VCaP (cell line): ENCODE measurements around the gene TGFBRAP1.
"Not testable (repeated sequence)": the region's sequence is repeated elsewhere in the genome, so short reads cannot be mapped to it uniquely, and the experiment has no call there.

ENCODE experiments used
- H3K27ac ChIP-seq: fragments of 450-650 bp; 2 replicates; pipeline ENCODE4 v1.5.1; 2017
- CTCF ChIP-seq: fragments of 450-650 bp; conservative IDR thresholded peaks from 2 replicates; pipeline ENCODE4 v1.5.1; 2017; ENCODE audit warnings: mild to moderate bottlenecking, moderate library complexity

Gene TGFBRAP1

DNA sequence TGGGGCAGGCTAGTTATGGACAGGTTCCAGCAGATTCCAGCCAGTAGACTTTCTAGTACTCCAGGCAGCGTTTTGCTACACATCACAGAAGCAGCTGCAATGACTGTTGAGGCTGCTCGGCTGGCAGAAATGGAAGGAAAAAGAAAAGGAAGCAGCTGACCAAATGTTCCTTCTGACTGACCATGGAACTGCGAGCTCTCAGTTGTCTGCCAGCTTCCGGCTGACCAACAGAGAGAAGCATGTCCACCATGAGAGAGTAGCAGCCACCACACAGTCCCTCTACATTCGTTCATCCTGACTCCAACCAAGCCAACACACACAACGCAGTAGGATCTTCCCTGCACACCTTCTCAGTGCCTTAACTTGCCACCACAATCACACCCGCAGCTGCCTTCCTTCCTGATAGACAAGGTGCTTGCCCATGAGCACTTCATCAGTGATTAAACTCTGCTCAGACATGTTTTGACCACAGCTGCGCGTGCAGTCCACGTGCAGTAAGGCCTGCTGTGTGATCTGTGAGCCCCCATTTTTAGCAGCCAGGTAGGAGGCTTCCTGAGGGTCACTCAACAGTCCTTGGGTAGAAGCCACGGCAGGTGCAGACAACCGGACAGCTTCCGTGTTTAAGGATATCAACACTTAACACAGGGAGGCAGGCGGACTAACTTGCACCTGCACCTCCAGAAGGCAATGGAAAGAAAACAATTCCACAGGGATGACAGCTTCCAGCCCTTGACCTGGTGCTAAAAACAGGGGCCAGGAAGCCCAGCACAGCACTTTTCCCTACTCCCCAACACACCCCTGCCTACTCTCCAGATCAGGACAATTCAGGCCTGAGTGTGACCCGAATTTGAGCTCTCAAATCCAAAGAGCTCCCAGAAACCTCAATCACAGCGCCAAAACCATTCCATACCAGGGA lies 996 bp downstream of the TGFBRAP1 start:
- peak overlapping the region; percentile 93 for H3K27ac ChIP-seq

DNA sequence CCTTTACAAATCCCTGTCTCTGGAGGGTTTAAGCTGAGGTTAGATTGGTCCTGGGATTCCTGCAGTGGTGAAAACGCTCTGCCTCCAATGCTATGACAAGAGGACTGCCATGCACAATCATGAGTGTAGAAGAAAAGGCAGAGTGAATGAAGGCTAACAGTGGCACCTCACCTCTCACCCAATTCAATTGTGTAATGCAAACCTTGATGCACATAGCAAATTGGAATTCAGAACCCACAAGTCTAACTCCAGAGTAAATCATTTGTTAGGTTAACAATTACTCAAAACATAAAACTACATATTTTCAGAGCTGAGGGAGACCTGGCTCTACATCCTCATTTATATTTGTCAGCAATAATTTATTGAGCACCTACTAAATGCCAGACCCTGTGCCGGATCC lies 1.8 kb downstream of the TGFBRAP1 start:
- H3K27ac ChIP-seq: no peak overlapping the region; the same call in 1 of the 2 replicates
- no peak for TF ChIP-seq CTCF

More for the DNA sequence above, 996 bp downstream of the TGFBRAP1 start:
- no peak for TF ChIP-seq CTCF

GRCh38 chr2:105327271-105327670 lies 2.3 kb downstream of the TGFBRAP1 start:
- H3K27ac ChIP-seq: not testable (repeated sequence)

DNA sequence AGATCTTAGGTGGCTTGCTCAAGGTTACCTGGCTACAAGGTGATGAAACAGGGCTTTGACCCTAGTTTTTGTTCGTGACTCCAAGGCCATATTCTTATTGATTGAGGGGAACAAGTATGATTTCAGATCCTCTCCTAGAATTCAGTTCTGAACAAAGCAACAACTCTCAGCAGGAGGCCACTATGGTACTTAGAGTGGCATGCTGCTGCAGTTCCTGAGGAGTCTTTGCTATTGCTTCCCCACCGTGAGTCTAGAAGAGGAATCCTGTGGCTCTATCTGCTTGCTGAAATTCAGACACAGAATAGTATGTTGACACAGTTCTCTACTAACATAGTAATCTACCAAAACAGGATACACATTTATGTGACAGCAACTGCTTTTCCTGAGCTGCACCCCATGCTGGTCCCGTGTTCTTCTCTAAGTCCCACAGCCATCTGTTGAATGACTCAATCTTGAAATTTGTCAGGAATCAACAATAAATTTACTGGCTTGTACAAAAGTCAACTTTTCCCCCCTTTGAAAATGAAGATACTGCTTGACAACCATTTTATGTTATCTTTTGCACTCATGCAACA lies 4.1 kb downstream of the TGFBRAP1 start:
- TF ChIP-seq CTCF: no peak
- no peak overlapping the region for H3K27ac ChIP-seq

- no peak for TF ChIP-seq CTCF
- no peak overlapping the region for H3K27ac ChIP-seq
These were observed 4.8 kb downstream of the TGFBRAP1 start for GRCh38 chr2:105324732-105325131.

DNA sequence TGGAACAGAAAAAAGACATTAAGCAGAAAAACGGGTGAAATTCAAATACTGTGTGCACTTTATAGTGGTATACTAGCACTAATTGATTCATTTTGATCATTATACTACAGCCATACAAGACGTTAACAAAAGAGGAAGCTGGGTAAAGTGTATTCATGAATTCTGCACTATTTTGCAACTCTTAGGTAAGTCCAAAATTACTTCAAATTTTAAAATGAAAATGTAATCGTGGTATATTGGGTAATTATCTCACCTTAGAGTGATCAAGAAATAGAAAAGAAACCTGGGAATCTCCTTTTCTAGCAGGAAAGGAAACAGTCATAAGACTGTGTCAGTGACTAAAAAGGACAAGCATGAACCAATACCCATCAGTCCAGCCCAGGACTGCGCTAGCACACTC lies 5.4 kb downstream of the TGFBRAP1 start:
- no peak for TF ChIP-seq CTCF
- H3K27ac ChIP-seq: no peak overlapping the region

GRCh38 chr2:105323111-105323510 lies 6.4 kb downstream of the TGFBRAP1 start:
- no peak overlapping the region for H3K27ac ChIP-seq
- no peak for TF ChIP-seq CTCF
